ENCODE measurements around the gene ATRX.

DNA sequence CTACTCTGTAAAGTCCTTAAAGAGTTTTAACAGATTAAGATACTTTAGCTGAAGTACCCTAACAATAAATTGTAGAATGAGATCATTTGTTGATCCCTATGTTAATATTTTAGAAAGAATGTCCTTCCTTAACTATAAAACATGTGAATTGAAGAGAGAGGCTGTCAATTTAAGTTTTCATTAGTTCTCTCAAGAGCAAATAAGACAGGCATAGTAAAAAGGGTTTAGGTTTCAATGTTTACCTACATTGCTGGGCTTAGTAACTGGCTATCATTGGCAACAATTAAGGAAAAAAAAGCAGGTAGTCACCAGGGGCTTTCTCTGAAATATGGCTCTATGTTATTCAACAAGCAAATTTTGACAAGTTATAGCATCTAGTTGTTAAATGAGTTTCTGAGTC lies 91.5 kb downstream of the ATRX start:
- TF ChIP-seq, protein P1, sequence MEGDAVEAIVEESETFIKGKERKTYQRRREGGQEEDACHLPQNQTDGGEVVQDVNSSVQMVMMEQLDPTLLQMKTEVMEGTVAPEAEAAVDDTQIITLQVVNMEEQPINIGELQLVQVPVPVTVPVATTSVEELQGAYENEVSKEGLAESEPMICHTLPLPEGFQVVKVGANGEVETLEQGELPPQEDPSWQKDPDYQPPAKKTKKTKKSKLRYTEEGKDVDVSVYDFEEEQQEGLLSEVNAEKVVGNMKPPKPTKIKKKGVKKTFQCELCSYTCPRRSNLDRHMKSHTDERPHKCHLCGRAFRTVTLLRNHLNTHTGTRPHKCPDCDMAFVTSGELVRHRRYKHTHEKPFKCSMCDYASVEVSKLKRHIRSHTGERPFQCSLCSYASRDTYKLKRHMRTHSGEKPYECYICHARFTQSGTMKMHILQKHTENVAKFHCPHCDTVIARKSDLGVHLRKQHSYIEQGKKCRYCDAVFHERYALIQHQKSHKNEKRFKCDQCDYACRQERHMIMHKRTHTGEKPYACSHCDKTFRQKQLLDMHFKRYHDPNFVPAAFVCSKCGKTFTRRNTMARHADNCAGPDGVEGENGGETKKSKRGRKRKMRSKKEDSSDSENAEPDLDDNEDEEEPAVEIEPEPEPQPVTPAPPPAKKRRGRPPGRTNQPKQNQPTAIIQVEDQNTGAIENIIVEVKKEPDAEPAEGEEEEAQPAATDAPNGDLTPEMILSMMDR (conservative IDR thresholded peaks at IDR 0.05): no peak
- TF ChIP-seq EZH2 (IDR thresholded peaks at IDR 0.05; ENCODE audit: low read depth): no peak
